ENCODE results near the gene SYCP2.

The SYCP2 gene

GRCh38 chr20:59945731-59946130, 12.3 kb upstream of the SYCP2 start:
- no peak for DNase-seq (ENCODE audit: low read depth in 4 of 4, low spot score in 1 of 4)

GRCh38 chr20:59945175-59945574, 11.7 kb upstream of the SYCP2 start:
- no peak for DNase-seq (ENCODE audit: low read depth in 4 of 4, low spot score in 1 of 4)

GRCh38 chr20:59944726-59945125, 11.3 kb upstream of the SYCP2 start:
- DNase-seq (ENCODE audit: low read depth in 4 of 4, low spot score in 1 of 4) = no peak

GRCh38 chr20:59942245-59942644, 8.8 kb upstream of the SYCP2 start:
- no peak for DNase-seq (ENCODE audit: low read depth in 4 of 4, low spot score in 1 of 4)

GRCh38 chr20:59940956-59941294, 7.5 kb upstream of the SYCP2 start:
- no peak for DNase-seq (ENCODE audit: low read depth in 4 of 4, low spot score in 1 of 4)

GRCh38 chr20:59940129-59940955, 6.9 kb upstream of the SYCP2 start, which contains the start of the genes FAM217B and PPP1R3D:
Gene FAM217B (plus strand): TSS chr20:59940389. CDS start chr20:59943944, 3,555 bp downstream.
Gene PPP1R3D (minus strand): TSS chr20:59940305. CDS start chr20:59939931, 374 bp downstream.
- peak; percentile 73 to 89 (median 84) for DNase-seq (ENCODE audit: low read depth in 4 of 4, low spot score in 1 of 4)

- no peak for DNase-seq (ENCODE audit: low read depth in 4 of 4, low spot score in 1 of 4)
These were observed 6.4 kb upstream of the SYCP2 start for GRCh38 chr20:59939879-59940128.

GRCh38 chr20:59939052-59939878, 5.8 kb upstream of the SYCP2 start:
- no peak for DNase-seq (ENCODE audit: low read depth in 4 of 4, low spot score in 1 of 4)

- DNase-seq (ENCODE audit: low read depth in 4 of 4, low spot score in 1 of 4) = no peak
These were observed 5.2 kb upstream of the SYCP2 start for GRCh38 chr20:59938696-59939051.

- DNase-seq (ENCODE audit: low read depth in 4 of 4, low spot score in 1 of 4) = no peak
These were observed 4.8 kb upstream of the SYCP2 start for GRCh38 chr20:59938221-59938620.

GRCh38 chr20:59937150-59937549, 3.7 kb upstream of the SYCP2 start:
- DNase-seq (ENCODE audit: low read depth in 4 of 4, low spot score in 1 of 4) = no peak

- DNase-seq (ENCODE audit: low read depth in 4 of 4, low spot score in 1 of 4) = no peak
These were observed 3.0 kb upstream of the SYCP2 start for GRCh38 chr20:59936409-59936808.

GRCh38 chr20:59935457-59936185, 2.2 kb upstream of the SYCP2 start:
- no peak for DNase-seq (ENCODE audit: low read depth in 4 of 4, low spot score in 1 of 4)

- peak; percentile 54 to 68 (median 62) for DNase-seq (ENCODE audit: low read depth in 4 of 4, low spot score in 1 of 4)
These were observed 580 bp upstream of the SYCP2 start for GRCh38 chr20:59933849-59934585.

GRCh38 chr20:59932616-59933295, 681 bp downstream of the SYCP2 start:
- DNase-seq (ENCODE audit: low read depth in 4 of 4, low spot score in 1 of 4) = no peak

GRCh38 chr20:59931511-59932312, 1.7 kb downstream of the SYCP2 start:
- DNase-seq (ENCODE audit: low read depth in 4 of 4, low spot score in 1 of 4) = no peak

GRCh38 chr20:59925899-59926298, 7.5 kb downstream of the SYCP2 start:
- DNase-seq (ENCODE audit: low read depth in 4 of 4, low spot score in 1 of 4) = no peak

GRCh38 chr20:59925359-59925758, 8.1 kb downstream of the SYCP2 start:
- DNase-seq (ENCODE audit: low read depth in 4 of 4, low spot score in 1 of 4) = no peak

GRCh38 chr20:59923514-59923913, 9.9 kb downstream of the SYCP2 start:
- DNase-seq (ENCODE audit: low read depth in 4 of 4, low spot score in 1 of 4) = no peak

- no peak for DNase-seq (ENCODE audit: low read depth in 4 of 4, low spot score in 1 of 4)
These were observed 12.5 kb downstream of the SYCP2 start for GRCh38 chr20:59920944-59921343.
